Measurements from ENCODE around the gene GOLGA6L10. TPM values are rescaled to one million over a fixed set of nuclear protein-coding genes. Genes with fewer than 3 reads are reported as not detected.
"Not testable (repeated sequence)": the region's sequence is repeated elsewhere in the genome, so short reads cannot be mapped to it uniquely, and the experiment has no call there.

The GOLGA6L10 gene
- total RNA-seq, 1 donor from 2014 or later = 0.84 TPM

GRCh38 chr15:82300326-82300725, 48.9 kb downstream of the GOLGA6L10 start:
- intact Hi-C loops (cut with micrococcal nuclease) = not testable (repeated sequence)

GRCh38 chr15:82299511-82299914, 49.8 kb downstream of the GOLGA6L10 start:
- intact Hi-C loops (cut with micrococcal nuclease) = not testable (repeated sequence)

- intact Hi-C loops (cut with micrococcal nuclease) = no loop called here
Observed at GRCh38 chr15:82298520-82298919, 50.8 kb downstream of the GOLGA6L10 start.

- intact Hi-C loops (cut with micrococcal nuclease) = no loop called here
Observed at GRCh38 chr15:82298032-82298431, 51.2 kb downstream of the GOLGA6L10 start.

- intact Hi-C loops (cut with micrococcal nuclease) = no loop called here
Observed at GRCh38 chr15:82297546-82297945, 51.7 kb downstream of the GOLGA6L10 start.

- intact Hi-C loops (cut with micrococcal nuclease) = no loop called here
Observed at GRCh38 chr15:82294061-82294690, 55.1 kb downstream of the GOLGA6L10 start.

GRCh38 chr15:82292271-82292670, 57.0 kb downstream of the GOLGA6L10 start:
- intact Hi-C loops (cut with micrococcal nuclease) = no loop called here

Other genes starting within 250 kb of the GOLGA6L10 start
- gene EFL1, start 86.7 kb downstream of the GOLGA6L10 start, total RNA-seq = 24.6 and 25.9 TPM in 2 replicates
- gene SAXO2, start 86.7 kb downstream of the GOLGA6L10 start, total RNA-seq = 0.68 and 1.2 TPM in 2 replicates
- 0.89 and 0.91 TPM in 2 replicates for gene GOLGA6L9, start 80.3 kb upstream of the GOLGA6L10 start, total RNA-seq
- 1,923 and 1,953 TPM in 2 replicates for gene RPS17, start 191.0 kb upstream of the GOLGA6L10 start, total RNA-seq

Measured in T-helper 2 cell treated with Interferon-gamma antibody and Interleukin-4, amounts not matched to agents 100 ng/mL and 5 ng/mL, for 36 hours (primary cell).